HEK293 (cell line): ENCODE data around the gene DCHS2.

Experiments used
- CTCF ChIA-PET: fragments of 350-600 bp; formaldehyde crosslinking; extraction: SDS; loops from one replicate; lab custom pipeline; 2021; ENCODE audit warnings: antibody characterized with exemption; lab: Yijun Ruan, JAX
- POLR2A ChIA-PET: fragments of 300-600 bp; formaldehyde crosslinking; extraction: SDS; loops from one replicate; lab custom pipeline; 2020; ENCODE audit warnings: antibody characterized with exemption, inconsistent platforms; lab: Yijun Ruan, JAX
- H3K27ac ChIP-seq: fragments of 200-500 bp; sonication (Bioruptor generic); 2 replicates; pipeline ENCODE4 v1.5.1; 2014; ENCODE audit warnings: low read depth, low read length, control low read depth, inconsistent platforms; ENCODE audit errors: extremely low read depth
- H3K36me3 ChIP-seq, 2 experiments: fragments of 200-500 bp in 1 of 2; sonication (Bioruptor generic) in 1 of 2; 1 replicate in 1 of 2; 2 replicates in 1 of 2; pipeline ENCODE4 v1.5.1; 2014 to 2017; ENCODE audit warnings: inconsistent platforms in 2 of 2, low read length in 2 of 2; ENCODE audit not compliant: control insufficient read depth in 2 of 2, insufficient read depth in 1 of 2
- H3K4me1 ChIP-seq: fragments of 200-500 bp; sonication (Bioruptor generic); 2 replicates; pipeline ENCODE4 v1.5.1; 2014; ENCODE audit warnings: mild to moderate bottlenecking, low read length, inconsistent platforms; ENCODE audit not compliant: control insufficient read depth, insufficient read depth
- H3K4me3 ChIP-seq: 2 replicates; pipeline ENCODE4 v1.5.1; 2011; ENCODE audit warnings: low read depth, mild to moderate bottlenecking, control low read depth, low read length, moderate library complexity
- H3K9me3 ChIP-seq: fragments of 200-500 bp; sonication (Bioruptor generic); 2 replicates; pipeline ENCODE4 v1.5.1; 2014; ENCODE audit warnings: low read depth, low read length, inconsistent platforms; ENCODE audit not compliant: control insufficient read depth, insufficient read depth
- HIC1 ChIP-seq: fragments of 450-650 bp; formaldehyde crosslinking; IDR thresholded peaks from 2 replicates; pipeline ENCODE4 v1.5.1; 2016; ENCODE audit warnings: missing biosample characterization, missing genetic modification characterization
- KLF1 ChIP-seq: fragments of 450-650 bp; formaldehyde crosslinking; IDR thresholded peaks from 2 replicates; pipeline ENCODE4 v1.5.1; 2016; ENCODE audit warnings: missing biosample characterization, missing genetic modification characterization
- KLF8 ChIP-seq: fragments of 450-650 bp; formaldehyde crosslinking; IDR thresholded peaks from 2 replicates; pipeline ENCODE4 v1.5.1; 2016; ENCODE audit warnings: missing biosample characterization, missing genetic modification characterization
- OVOL3 ChIP-seq: fragments of 450-650 bp; formaldehyde crosslinking; IDR thresholded peaks from 2 replicates; pipeline ENCODE4 v1.5.1; 2016; ENCODE audit warnings: missing biosample characterization, missing genetic modification characterization
- PRDM1 ChIP-seq: fragments of 450-650 bp; formaldehyde crosslinking; IDR thresholded peaks from 2 replicates; pipeline ENCODE4; 2016; ENCODE audit warnings: missing biosample characterization, missing genetic modification characterization
- SALL2 ChIP-seq: fragments of 450-650 bp; formaldehyde crosslinking; IDR thresholded peaks from 2 replicates; pipeline ENCODE4 v1.5.0; 2017; ENCODE audit warnings: missing biosample characterization, mild to moderate bottlenecking, missing genetic modification characterization, borderline replicate concordance
- SCRT2 ChIP-seq: fragments of 450-650 bp; formaldehyde crosslinking; IDR thresholded peaks from 2 replicates; pipeline ENCODE4 v1.5.1; 2016; ENCODE audit warnings: missing biosample characterization, missing genetic modification characterization
- SP7 ChIP-seq: fragments of 450-650 bp; formaldehyde crosslinking; IDR thresholded peaks from 2 replicates; pipeline ENCODE4 v1.5.1; 2016; ENCODE audit warnings: missing biosample characterization, missing genetic modification characterization
- YY1 ChIP-seq: fragments of 450-650 bp; formaldehyde crosslinking; IDR thresholded peaks from 2 replicates; pipeline ENCODE4 v1.5.1; 2018; ENCODE audit warnings: missing biosample characterization, missing genetic modification characterization
- ZBTB1 ChIP-seq: fragments of 450-650 bp; formaldehyde crosslinking; IDR thresholded peaks from 2 replicates; pipeline ENCODE4 v1.5.1; 2016; ENCODE audit warnings: missing biosample characterization, missing genetic modification characterization
- ZBTB21 ChIP-seq: fragments of 450-650 bp; formaldehyde crosslinking; IDR thresholded peaks from 2 replicates; pipeline ENCODE4 v1.5.1; 2017; ENCODE audit warnings: missing biosample characterization, missing genetic modification characterization
- ZBTB6 ChIP-seq: fragments of 450-650 bp; formaldehyde crosslinking; IDR thresholded peaks from 2 replicates; pipeline ENCODE4 v1.5.1; 2017; ENCODE audit warnings: missing biosample characterization, missing genetic modification characterization
- ZNF169 ChIP-seq: fragments of 450-650 bp; formaldehyde crosslinking; IDR thresholded peaks from 2 replicates; pipeline ENCODE4 v1.5.1; 2016; ENCODE audit warnings: missing biosample characterization, missing genetic modification characterization
- ZNF26 ChIP-seq: fragments of 450-650 bp; formaldehyde crosslinking; IDR thresholded peaks from 2 replicates; pipeline ENCODE4 v1.5.1; 2016; ENCODE audit warnings: missing biosample characterization, missing genetic modification characterization
- ZNF37A ChIP-seq: fragments of 450-650 bp; IDR thresholded peaks from 2 replicates; pipeline ENCODE4 v1.5.1; 2018; ENCODE audit warnings: missing biosample characterization, missing genetic modification characterization
- ZNF398 ChIP-seq: fragments of 450-650 bp; formaldehyde crosslinking; IDR thresholded peaks from 2 replicates; pipeline ENCODE4 v1.5.1; 2017; ENCODE audit warnings: missing biosample characterization, missing genetic modification characterization
- ZNF549 ChIP-seq: fragments of 450-650 bp; IDR thresholded peaks from 2 replicates; pipeline ENCODE4 v1.5.1; 2018; ENCODE audit warnings: missing biosample characterization, missing genetic modification characterization, mild to moderate bottlenecking, inconsistent platforms, moderate library complexity
- ZNF560 ChIP-seq: fragments of 450-650 bp; formaldehyde crosslinking; IDR thresholded peaks from 2 replicates; pipeline ENCODE4 v1.5.1; 2017; ENCODE audit warnings: missing biosample characterization, missing genetic modification characterization, borderline replicate concordance
- ZNF561 ChIP-seq: fragments of 450-650 bp; IDR thresholded peaks from 2 replicates; pipeline ENCODE4 v1.5.1; 2018; ENCODE audit warnings: missing biosample characterization, missing genetic modification characterization, borderline replicate concordance
- ZNF626 ChIP-seq: fragments of 450-650 bp; sonication (Bioruptor Pico); formaldehyde crosslinking; IDR thresholded peaks from 2 replicates; pipeline ENCODE4 v1.5.1; 2018; ENCODE audit warnings: missing biosample characterization, missing genetic modification characterization, inconsistent platforms
- ZNF692 ChIP-seq: fragments of 450-650 bp; formaldehyde crosslinking; IDR thresholded peaks from 2 replicates; pipeline ENCODE4 v1.5.1; 2016; ENCODE audit warnings: missing biosample characterization, missing genetic modification characterization
- ZNF701 ChIP-seq: fragments of 450-650 bp; formaldehyde crosslinking; IDR thresholded peaks from 2 replicates; pipeline ENCODE4 v1.5.1; 2016; ENCODE audit warnings: missing biosample characterization, missing genetic modification characterization
- ZSCAN23 ChIP-seq: fragments of 450-650 bp; formaldehyde crosslinking; IDR thresholded peaks from 2 replicates; pipeline ENCODE4 v1.5.1; 2016; ENCODE audit warnings: missing biosample characterization, missing genetic modification characterization

Gene DCHS2

GRCh38 chr4:154441124-154441523, 50.5 kb downstream of the DCHS2 start:
- POLR2A ChIA-PET = no interaction called here
- Histone ChIP-seq H3K4me3 (no peak overlapping the region), H3K36me3 (no peaks in the 10 kb centered on the region), H3K9me3 (no peaks in the 10 kb centered on the region), H3K27ac (no peak overlapping the region)
- TF ChIP-seq SCRT2 (tag by site-specific recombination) = no peak
- TF ChIP-seq ZBTB1 = no peak
- no peak for TF ChIP-seq PRDM1 (tag by site-specific recombination)
- TF ChIP-seq ZNF560 (tag by site-specific recombination) = no peak
- TF ChIP-seq SP7 = no peak
- TF ChIP-seq, all 188 proteins: peak for 0
- no peaks in the 10 kb centered on the region for H3K4me1 ChIP-seq
- CTCF ChIA-PET = no interaction called here

GRCh38 chr4:154439224-154439623, 52.4 kb downstream of the DCHS2 start:
- Histone ChIP-seq H3K36me3 (no peaks in the 10 kb centered on the region), H3K4me1 (no peaks in the 10 kb centered on the region), H3K9me3 (no peaks in the 10 kb centered on the region), H3K27ac (no peak overlapping the region), H3K4me3 (no peak overlapping the region)
- no peak for TF ChIP-seq YY1 (tag by site-specific recombination)
- TF ChIP-seq ZNF398 = no peak
- no peak for TF ChIP-seq KLF8 (tag by site-specific recombination)
- TF ChIP-seq ZNF37A (tag by site-specific recombination) = no peak
- no peak for TF ChIP-seq ZNF169
- no peak for TF ChIP-seq ZBTB6 (tag by site-specific recombination)
- TF ChIP-seq ZNF549 = no peak
- TF ChIP-seq ZNF626 = no peak
- no peak for TF ChIP-seq SALL2
- no peak for TF ChIP-seq ZNF701
- ChIA-PET CTCF (no interaction called here), POLR2A (no interaction called here)

- no peaks in the 10 kb centered on the region for H3K9me3 ChIP-seq
- H3K36me3 ChIP-seq = no peaks in the 10 kb centered on the region
- no peaks in the 10 kb centered on the region for H3K4me1 ChIP-seq
- TF ChIP-seq ZNF561 = no peak
- TF ChIP-seq HIC1 = no peak
- TF ChIP-seq KLF1 (tag by site-specific recombination) = no peak
- TF ChIP-seq ZBTB21 = no peak
- TF ChIP-seq OVOL3 = no peak
- no peak for TF ChIP-seq ZSCAN23 (tag by site-specific recombination)
- TF ChIP-seq ZNF692 (tag by site-specific recombination) = no peak
- no peak for TF ChIP-seq ZNF26 (tag by site-specific recombination)
- TF ChIP-seq, all 188 proteins: peak for 0
- no peak overlapping the region for H3K4me3 ChIP-seq
- H3K27ac ChIP-seq = no peak overlapping the region
- POLR2A ChIA-PET = no interaction called here
- CTCF ChIA-PET = interaction anchor here (1.0 to 1.6 kb wide), 2 partner anchors 23 to 70 kb away, joined by 3 to 6 read pairs; no protein-coding TSS in a partner anchor
Observed at GRCh38 chr4:154435895-154436294, 55.7 kb downstream of the DCHS2 start.
